ENCODE measurements around the gene DCAF4. TPM values are rescaled to one million over a fixed set of nuclear protein-coding genes. Genes with fewer than 3 reads are reported as not detected.

The DCAF4 gene
- total RNA-seq, 6 experiments from 2014 or later, result 5.8 to 13.6 (median 10.5) TPM

GRCh38 chr14:72932893-72933292 lies 6.6 kb downstream of the DCAF4 start:
- no peak for DNase-seq
- no peak for ATAC-seq
- H3K36me3 ChIP-seq, result no peaks in the 10 kb centered on the region
- H3K9me3 ChIP-seq, result no peaks in the 10 kb centered on the region
- intact Hi-C loops (cut with DNase I), result no loop called here
- H3K27me3 ChIP-seq, result no peaks in the 10 kb centered on the region
- TF ChIP-seq POLR2A (IDR thresholded peaks at IDR 0.05) (no peak), CTCF (IDR thresholded peaks at IDR 0.05) (no peak)
- H3K27ac ChIP-seq, result no peak overlapping the region
- WGBS (ENCODE audit: insufficient coverage, low coverage, low lambda C conversion rate, missing lambda C conversion rate), result 75% methylated on average over 3 of the region's 7 CpGs
- H3K4me3 ChIP-seq, result no peak overlapping the region
- no peaks in the 10 kb centered on the region for H3K4me1 ChIP-seq

GRCh38 chr14:72939630-72940029 lies 13.4 kb downstream of the DCAF4 start:
- Histone ChIP-seq H3K27me3 (no peaks in the 10 kb centered on the region), H3K4me1 (no peaks in the 10 kb centered on the region), H3K4me3 (no peak overlapping the region), H3K9me3 (no peaks in the 10 kb centered on the region), H3K27ac (no peak overlapping the region), H3K36me3 (peaks cover 0 to 22% (median 10%) of the 10 kb centered on the region in 4 donors)
- TF ChIP-seq POLR2A (IDR thresholded peaks at IDR 0.05) (no peak), CTCF (IDR thresholded peaks at IDR 0.05) (no peak)
- DNase-seq, result no peak
- WGBS (ENCODE audit: insufficient coverage, low coverage, low lambda C conversion rate, missing lambda C conversion rate), result 90% methylated on average over 12 of the region's 13 CpGs
- intact Hi-C loops (cut with DNase I), result no loop called here
- no peak for ATAC-seq

- intact Hi-C loops (cut with DNase I), result no loop called here
- H3K4me1 ChIP-seq, result no peaks in the 10 kb centered on the region
- peaks cover 0 to 22% (median 10%) of the 10 kb centered on the region in 4 donors for H3K36me3 ChIP-seq
- 87% methylated on average over 12 of the region's 12 CpGs for WGBS (ENCODE audit: insufficient coverage, low coverage, low lambda C conversion rate, missing lambda C conversion rate)
- TF ChIP-seq CTCF (IDR thresholded peaks at IDR 0.05) (no peak), POLR2A (IDR thresholded peaks at IDR 0.05) (no peak)
- no peaks in the 10 kb centered on the region for H3K27me3 ChIP-seq
- no peak overlapping the region for H3K27ac ChIP-seq
- ATAC-seq (no peak), DNase-seq (no peak)
- no peaks in the 10 kb centered on the region for H3K9me3 ChIP-seq
- H3K4me3 ChIP-seq, result no peak overlapping the region
Observed at GRCh38 chr14:72941286-72941985, 15.2 kb downstream of the DCAF4 start.

GRCh38 chr14:72942934-72943333 lies 16.7 kb downstream of the DCAF4 start:
- WGBS (ENCODE audit: insufficient coverage, low coverage, low lambda C conversion rate, missing lambda C conversion rate), result 94% methylated on average over 9 of the region's 14 CpGs
- Histone ChIP-seq H3K9me3 (no peaks in the 10 kb centered on the region), H3K27ac (no peak overlapping the region), H3K4me3 (no peak overlapping the region), H3K4me1 (no peaks in the 10 kb centered on the region), H3K36me3 (peaks cover 0 to 22% (median 10%) of the 10 kb centered on the region in 4 donors), H3K27me3 (no peaks in the 10 kb centered on the region)
- TF ChIP-seq CTCF (IDR thresholded peaks at IDR 0.05) (no peak), POLR2A (IDR thresholded peaks at IDR 0.05) (no peak)
- no peak for DNase-seq
- intact Hi-C loops (cut with DNase I), result no loop called here
- no peak for ATAC-seq
